H1 (cell line): ENCODE results near the gene AGAP1. TPM values are rescaled to one million over a fixed set of nuclear protein-coding genes. Genes with fewer than 3 reads are reported as not detected.

ENCODE experiments used
- CTCF ChIA-PET: fragments of 300-600 bp; sonication (Branson Sonifier 250); formaldehyde crosslinking; loops from one replicate; lab custom pipeline; 2021; ENCODE audit not compliant: partially characterized antibody; lab: Charles Lee
- POLR2A ChIA-PET: fragments of 300-600 bp; sonication (Branson Sonifier 250); formaldehyde crosslinking; loops from one replicate; lab custom pipeline; 2021; ENCODE audit warnings: inconsistent platforms; ENCODE audit not compliant: partially characterized antibody; lab: Charles Lee
- DNase-seq, 2 experiments: peaks; one replicate each; pipeline versions ENCODE4 v3.0.0 to v3.0.0-alpha.2; 2010 to 2022; ENCODE audit warnings: low spot score in 2 of 2, low read depth in 1 of 2, mixed read lengths in 1 of 2
- FAIRE-seq: peaks from 2 replicates; lab custom pipeline; 2011; peaks lifted over from hg19 to GRCh38; lab: Jason Lieb, UNC
- H2AFZ ChIP-seq: 2 replicates; pipeline ENCODE4 v1.8.1; 2012; ENCODE audit warnings: low read length, inconsistent platforms
- H2AK5ac ChIP-seq: 2 replicates; pipeline ENCODE4 v1.6.1; 2013; ENCODE audit warnings: low read depth, low read length
- H2BK120ac ChIP-seq: replicated peaks from 2 replicates; pipeline ENCODE3; 2013; ENCODE audit warnings: low read depth, low read length, inconsistent platforms
- H2BK12ac ChIP-seq: 2 replicates; pipeline ENCODE4 v1.6.1; 2013; ENCODE audit warnings: low read depth, low read length
- H2BK15ac ChIP-seq: 2 replicates; pipeline ENCODE4 v1.6.1; 2013; ENCODE audit warnings: low read length
- H2BK20ac ChIP-seq: 2 replicates; pipeline ENCODE4 v1.6.1; 2013; ENCODE audit warnings: low read length
- H2BK5ac ChIP-seq: 2 replicates; pipeline ENCODE4 v1.6.1; 2013; ENCODE audit warnings: low read depth, low read length
- H3K14ac ChIP-seq: 2 replicates; pipeline ENCODE4 v1.6.1; 2013; ENCODE audit warnings: inconsistent platforms; ENCODE audit not compliant: insufficient read length
- H3K18ac ChIP-seq: 2 replicates; pipeline ENCODE4 v1.6.1; 2013; ENCODE audit warnings: low read length; ENCODE audit errors: extremely low read depth
- H3K23ac ChIP-seq: 2 replicates; pipeline ENCODE4 v1.6.1; 2013; ENCODE audit warnings: inconsistent platforms; ENCODE audit not compliant: insufficient read length
- H3K23me2 ChIP-seq: 2 replicates; pipeline ENCODE4 v1.6.1; 2013; ENCODE audit warnings: low read depth, low read length
- H3K27ac ChIP-seq: 2 replicates; pipeline ENCODE4 v1.6.1; 2011; ENCODE audit warnings: low read depth, low read length, inconsistent platforms
- H3K27me3 ChIP-seq, 4 experiments: replicated peaks in 1 of 4; 1 replicate in 1 of 4; 2 replicates in 3 of 4; pipeline versions ENCODE4 v1.6.1 to v1.8.1; 2011 to 2013; ENCODE audit warnings: low read length in 3 of 4, mild to moderate bottlenecking in 3 of 4, inconsistent platforms in 2 of 4, mixed read lengths in 2 of 4, moderate library complexity in 1 of 4; ENCODE audit not compliant: control insufficient read depth in 3 of 4, insufficient read depth in 3 of 4; ENCODE audit errors: extremely low read depth in 1 of 4
- H3K36me3 ChIP-seq, 4 experiments: 2 replicates each; pipeline versions ENCODE4 v1.6.1 to v1.8.1; 2011 to 2013; ENCODE audit warnings: mild to moderate bottlenecking in 4 of 4, low read length in 3 of 4, moderate library complexity in 2 of 4, control low read depth in 1 of 4, inconsistent platforms in 1 of 4; ENCODE audit not compliant: insufficient read depth in 4 of 4, control insufficient read depth in 2 of 4
- H3K4ac ChIP-seq: replicated peaks from 2 replicates; pipeline ENCODE3; 2013; ENCODE audit warnings: low read length, low read depth, mixed read lengths, inconsistent platforms; ENCODE audit not compliant: insufficient read length
- H3K4me1 ChIP-seq, 4 experiments: replicated peaks in 1 of 4; 1 replicate in 1 of 4; 2 replicates in 3 of 4; pipeline versions ENCODE4 v1.6.1 to v1.8.1; 2011 to 2013; ENCODE audit warnings: low read length in 3 of 4, inconsistent platforms in 2 of 4, mixed read lengths in 1 of 4; ENCODE audit not compliant: insufficient read depth in 4 of 4, control insufficient read depth in 3 of 4
- H3K4me2 ChIP-seq, 2 experiments: 2 replicates each; pipeline versions ENCODE4 v1.6.1 to v1.8.1; 2011 to 2013; ENCODE audit warnings: low read depth in 2 of 2, low read length in 2 of 2, control low read depth in 1 of 2, inconsistent platforms in 1 of 2, mild to moderate bottlenecking in 1 of 2; ENCODE audit not compliant: insufficient read depth in 1 of 2
- H3K4me3 ChIP-seq, 4 experiments: fragments of 200-600, 300-600 bp in 1 of 4; sonication (generic), shearing (Covaris generic), sonication (Bioruptor Twin) in 1 of 4; 2 replicates each; pipeline versions ENCODE4 v1.5.1 to v1.8.1; 2011 to 2016; ENCODE audit warnings: low read length in 4 of 4, low read depth in 3 of 4, control low read depth in 2 of 4, inconsistent platforms in 2 of 4, mild to moderate bottlenecking in 2 of 4, mixed read lengths in 1 of 4, moderate library complexity in 1 of 4; ENCODE audit not compliant: insufficient read depth in 2 of 4; ENCODE audit errors: extremely low read depth in 1 of 4
- H3K56ac ChIP-seq: replicated peaks from 2 replicates; pipeline ENCODE3; 2013; ENCODE audit warnings: low read depth, mild to moderate bottlenecking, mixed read lengths, low read length, inconsistent platforms; ENCODE audit not compliant: insufficient read length
- H3K79me1 ChIP-seq: 2 replicates; pipeline ENCODE4 v1.6.1; 2013; ENCODE audit warnings: low read depth, low read length, control low read depth
- H3K79me2 ChIP-seq, 2 experiments: 2 replicates each; pipeline versions ENCODE4 v1.6.1 to v1.8.1; 2012 to 2013; ENCODE audit warnings: low read length in 2 of 2, mild to moderate bottlenecking in 2 of 2, inconsistent platforms in 1 of 2; ENCODE audit not compliant: insufficient read depth in 2 of 2, control insufficient read depth in 1 of 2
- H3K9ac ChIP-seq, 4 experiments: replicated peaks in 1 of 4; 1 replicate in 1 of 4; 2 replicates in 3 of 4; pipeline versions ENCODE4 v1.6.1 to v1.8.1; 2011 to 2013; ENCODE audit warnings: low read depth in 3 of 4, low read length in 3 of 4, control low read depth in 2 of 4, mild to moderate bottlenecking in 2 of 4, moderate library complexity in 2 of 4, inconsistent platforms in 1 of 4; ENCODE audit errors: extremely low read depth in 1 of 4
- H3K9me3 ChIP-seq, 2 experiments: 2 replicates each; pipeline versions ENCODE4 v1.6.1 to v1.8.1; 2012 to 2013; ENCODE audit warnings: mild to moderate bottlenecking in 2 of 2, moderate library complexity in 2 of 2, control low read depth in 1 of 2, inconsistent platforms in 1 of 2, low read depth in 1 of 2, low read length in 1 of 2, mixed read lengths in 1 of 2; ENCODE audit not compliant: insufficient read depth in 2 of 2
- H4K20me1 ChIP-seq, 2 experiments: replicated peaks in 1 of 2; 2 replicates each; pipeline versions ENCODE3 to v1.8.1; 2011 to 2013; ENCODE audit warnings: inconsistent platforms in 2 of 2, low read length in 2 of 2, mild to moderate bottlenecking in 1 of 2; ENCODE audit not compliant: insufficient read depth in 2 of 2, control insufficient read depth in 1 of 2
- H4K5ac ChIP-seq: 2 replicates; pipeline ENCODE4 v1.6.1; 2013; ENCODE audit warnings: low read length, low read depth, mixed read lengths, inconsistent platforms; ENCODE audit not compliant: insufficient read length
- H4K8ac ChIP-seq: 2 replicates; pipeline ENCODE4 v1.8.0; 2013; ENCODE audit warnings: mild to moderate bottlenecking, moderate library complexity, low read length, inconsistent platforms; ENCODE audit not compliant: insufficient read depth; ENCODE audit errors: extremely low read depth
- H4K91ac ChIP-seq: replicated peaks from 2 replicates; pipeline ENCODE3; 2013; ENCODE audit warnings: low read length, mixed read lengths, inconsistent platforms; ENCODE audit not compliant: insufficient read length
- EP300 ChIP-seq, 2 experiments: IDR thresholded peaks; 1 replicate in 1 of 2; 2 replicates in 1 of 2; pipeline ENCODE4 v1.6.1; 2011 to 2012; ENCODE audit warnings: low read depth in 2 of 2, low read length in 2 of 2, mild to moderate bottlenecking in 2 of 2, borderline replicate concordance in 1 of 2, inconsistent platforms in 1 of 2, moderate library complexity in 1 of 2
- KDM5A ChIP-seq: fragments of 200-600 bp; IDR thresholded peaks from 2 replicates; pipeline ENCODE4 v1.7.1; 2012; ENCODE audit warnings: mild to moderate bottlenecking, low read length, inconsistent platforms, mixed read lengths
- POLR2AphosphoS5 ChIP-seq: IDR thresholded peaks from 2 replicates; pipeline ENCODE4 v1.6.1; 2011; ENCODE audit warnings: low read depth, low read length
- TAF7 ChIP-seq: optimal IDR thresholded peaks from 2 replicates; pipeline ENCODE3; 2011; ENCODE audit warnings: low read depth, mild to moderate bottlenecking, inconsistent platforms, low read length, moderate library complexity, borderline replicate concordance
- WGBS, 2 experiments: shearing (Covaris generic) in 1 of 2; methylation state at CpG; one replicate each; pipeline versions ENCODE4 v1.1.6 to v1.1.7; 2013 to 2015; ENCODE audit warnings: low lambda C conversion rate in 2 of 2, mixed read lengths in 2 of 2, inconsistent platforms in 1 of 2, low coverage in 1 of 2, missing lambda C conversion rate in 1 of 2; ENCODE audit not compliant: insufficient replicate concordance in 2 of 2, insufficient coverage in 1 of 2, insufficient read length in 1 of 2; ENCODE audit errors: extremely low coverage in 1 of 2, missing lambda C conversion rate in 1 of 2; 5-methylcytosine and 5-hydroxymethylcytosine counted together
- polyA plus RNA-seq, 7 experiments: library from polyadenylated mRNA; depleted of rRNA in 3 of 7; stranded (reverse) in 5 of 7; unstranded in 2 of 7; fragments of >200 nt in 5 of 7; fragments of 200-250 nt in 2 of 7; gene quantifications; 1 replicate in 5 of 7; 2 replicates in 1 of 7; 4 replicates in 1 of 7; pipeline versions ENCODE4 v1.2.1 to v1.2.3, GENCODE V29; 2011 to 2013; ENCODE audit warnings: missing spikeins in 2 of 7, mixed read lengths in 2 of 7
- total RNA-seq: library from RNA; stranded (reverse); fragmentation: NEBNext Ultra II Directional; extraction: Animal tissue kit (Norgen Biotek cat#: 25700); gene quantifications from 2 replicates; pipeline ENCODE4 v1.2.1, GENCODE V29; 2021
- TF ChIP-seq, protein P1 (sequence below), 3 experiments: IDR thresholded peaks; 1 replicate in 2 of 3; 2 replicates in 1 of 3; pipeline versions ENCODE4 v1.5.1 to v1.6.1; 2011; ENCODE audit warnings: low read length in 3 of 3, mild to moderate bottlenecking in 3 of 3, inconsistent platforms in 2 of 3, low read depth in 1 of 3, moderate library complexity in 1 of 3; ENCODE audit not compliant: insufficient read depth in 1 of 3; ENCODE audit errors: control extremely low read depth in 1 of 3

AGAP1 gene
- total and polyA plus RNA-seq, 2 of the 8 experiments (the other 6 are each of a cell fraction or from before 2014, with no cell fraction given) = 18.1 to 39.4 TPM

DNA sequence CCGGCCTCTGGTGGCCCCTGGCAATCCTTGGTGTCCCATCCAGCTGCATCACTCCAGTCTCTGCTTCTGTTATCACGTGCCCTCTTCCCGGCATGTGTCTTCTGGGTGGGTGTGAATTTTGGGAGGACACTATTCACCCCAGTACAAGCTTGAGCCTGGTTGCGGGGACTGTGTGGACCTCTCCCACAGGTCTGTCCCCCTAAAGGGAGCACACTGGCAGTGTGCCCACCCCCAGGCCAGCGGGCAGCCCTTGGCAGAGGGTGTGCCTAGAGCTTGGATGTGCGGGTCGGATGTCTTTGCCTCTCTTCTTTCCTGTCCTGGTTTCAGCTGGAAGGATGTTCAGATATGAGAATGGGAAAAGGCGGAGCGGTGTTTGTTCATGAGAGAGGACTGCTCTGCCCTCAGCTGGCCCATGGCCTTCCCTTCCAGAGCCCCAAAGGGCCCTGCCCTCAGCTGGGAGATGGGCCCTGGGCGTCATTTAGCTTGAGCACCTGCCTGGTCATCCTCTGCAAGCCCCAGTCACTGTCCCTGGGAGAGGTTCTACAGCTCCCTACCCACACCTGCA is 73.2 kb downstream of the AGAP1 start:
- H2BK15ac ChIP-seq = no peak overlapping the region
- H3K4me1 ChIP-seq = peaks cover 0 to 12% (median 2%) of the 10 kb centered on the region in 4 experiments; a peak in 4 of 7 replicates
- H3K4me3 ChIP-seq = no peak overlapping the region
- H4K91ac ChIP-seq = no peak overlapping the region
- no peaks in the 10 kb centered on the region for H3K27me3 ChIP-seq
- no peak overlapping the region for H2BK5ac ChIP-seq
- peaks cover 9 to 11% of the 10 kb centered on the region in 2 experiments; a peak in 3 of 4 replicates for H3K9me3 ChIP-seq
- H3K14ac ChIP-seq = no peak overlapping the region
- H3K4ac ChIP-seq = no peak overlapping the region
- H3K56ac ChIP-seq = no peak overlapping the region
- H4K5ac ChIP-seq = no peak overlapping the region
- no peak overlapping the region for H2BK120ac ChIP-seq
- DNase-seq (no peak), FAIRE-seq (no peak)
- H3K27ac ChIP-seq = no peak overlapping the region
- H3K9ac ChIP-seq = no peak overlapping the region
- 94% methylated on average over 10 of the region's 10 CpGs; no CpG with 5 or more reads in 1 of the 2 experiments for WGBS, 2 experiments
- H2AFZ ChIP-seq = no peak overlapping the region
- peaks cover 21% of the 10 kb centered on the region for H3K79me1 ChIP-seq
- H4K8ac ChIP-seq = peak overlapping the region; percentile 21; the same call in 1 of the 2 replicates
- TF ChIP-seq TAF7 (no peak), POLR2AphosphoS5 (no peak), KDM5A (no peak), EP300 (IDR thresholded peaks at IDR 0.05; ENCODE audit: borderline replicate concordance in 1 of 2, low read depth in 2 of 2, low read length in 2 of 2) (no peak)
- TF ChIP-seq, protein P1, sequence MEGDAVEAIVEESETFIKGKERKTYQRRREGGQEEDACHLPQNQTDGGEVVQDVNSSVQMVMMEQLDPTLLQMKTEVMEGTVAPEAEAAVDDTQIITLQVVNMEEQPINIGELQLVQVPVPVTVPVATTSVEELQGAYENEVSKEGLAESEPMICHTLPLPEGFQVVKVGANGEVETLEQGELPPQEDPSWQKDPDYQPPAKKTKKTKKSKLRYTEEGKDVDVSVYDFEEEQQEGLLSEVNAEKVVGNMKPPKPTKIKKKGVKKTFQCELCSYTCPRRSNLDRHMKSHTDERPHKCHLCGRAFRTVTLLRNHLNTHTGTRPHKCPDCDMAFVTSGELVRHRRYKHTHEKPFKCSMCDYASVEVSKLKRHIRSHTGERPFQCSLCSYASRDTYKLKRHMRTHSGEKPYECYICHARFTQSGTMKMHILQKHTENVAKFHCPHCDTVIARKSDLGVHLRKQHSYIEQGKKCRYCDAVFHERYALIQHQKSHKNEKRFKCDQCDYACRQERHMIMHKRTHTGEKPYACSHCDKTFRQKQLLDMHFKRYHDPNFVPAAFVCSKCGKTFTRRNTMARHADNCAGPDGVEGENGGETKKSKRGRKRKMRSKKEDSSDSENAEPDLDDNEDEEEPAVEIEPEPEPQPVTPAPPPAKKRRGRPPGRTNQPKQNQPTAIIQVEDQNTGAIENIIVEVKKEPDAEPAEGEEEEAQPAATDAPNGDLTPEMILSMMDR (IDR thresholded peaks at IDR 0.05; ENCODE audit: control extremely low read depth in 1 of 3, insufficient read depth in 1 of 3, low read depth in 1 of 3, low read length in 3 of 3) = peak in 1 of 3 experiments; percentile 5; a peak in 1 of 4 replicates
- H2BK20ac ChIP-seq = no peak overlapping the region
- CTCF ChIA-PET = interaction anchor here (0.7 to 1.7 kb wide), 5 partner anchors 13 to 29 kb away, joined by 3 to 5 read pairs (median 3); no protein-coding TSS in a partner anchor
- no peak overlapping the region for H2AK5ac ChIP-seq
- POLR2A ChIA-PET = no interaction called here
- no peak overlapping the region for H2BK12ac ChIP-seq
- peaks cover 0 to 4% (median 0%) of the 10 kb centered on the region in 4 experiments; a peak in 2 of 8 replicates for H3K36me3 ChIP-seq
- no peaks in the 10 kb centered on the region for H3K23me2 ChIP-seq
- no peak overlapping the region for H3K18ac ChIP-seq
- no peak overlapping the region for H3K4me2 ChIP-seq
- H4K20me1 ChIP-seq = peaks cover 4 to 5% of the 10 kb centered on the region in 2 experiments
- H3K79me2 ChIP-seq = peaks cover 4 to 74% of the 10 kb centered on the region in 2 experiments
- H3K23ac ChIP-seq = no peak overlapping the region
